K562 (cell line): Measurements from ENCODE around the gene TREX2. TPM values are rescaled to one million over a fixed set of nuclear protein-coding genes. Genes with fewer than 3 reads are reported as not detected.
A peak's percentile ranks its signal among the peaks of the same experiment; 100 is the strongest.

Experiments
- ATAC-seq: fragments of 200-7000 bp; cut with Tn5 transposase; 3 replicates; pipeline ENCODE4 v1.9.1; 2020; ENCODE audit warnings: moderate library complexity
- BruUV-seq: library from RNA; stranded (reverse); fragments of 400-500 nt; replicated peaks from 2 replicates; lab custom pipeline; 2021; lab: Mats Ljungman, UMichigan
- CTCF ChIA-PET: fragments of 300-600 bp; formaldehyde crosslinking; extraction: SDS; loops from one replicate; lab custom pipeline; 2021; ENCODE audit warnings: low intra/inter-chr PET ratio; lab: Yijun Ruan, JAX
- POLR2A ChIA-PET: fragments of 300-600, 350-650 bp; sonication (Branson Sonifier 250); formaldehyde crosslinking; extraction: SDS; loops from one replicate; lab custom pipeline; 2021; ENCODE audit warnings: antibody characterized with exemption, inconsistent platforms; lab: Yijun Ruan, JAX
- DNase-seq, 4 experiments: peaks; one replicate each; pipeline versions ENCODE4 v3.0.0 to v3.0.0-alpha.2; 2011 to 2018; ENCODE audit warnings: low spot score in 3 of 4, mixed read lengths in 3 of 4; ENCODE audit errors: extremely low read depth in 1 of 4
- FAIRE-seq: peaks from 2 replicates; lab custom pipeline; 2011; peaks lifted over from hg19 to GRCh38; lab: Jason Lieb, UNC
- H2AFZ ChIP-seq: 2 replicates; pipeline ENCODE4 v1.6.0; 2011; ENCODE audit warnings: low read depth, low read length, control low read depth, inconsistent platforms
- H3K27ac ChIP-seq: fragments of 200-600 bp; 3 replicates; pipeline ENCODE4 v1.8.0; 2011; ENCODE audit warnings: low read depth, mild to moderate bottlenecking, control low read depth, inconsistent platforms, low read length, moderate library complexity, mixed read lengths; ENCODE audit errors: extremely low read depth
- H3K27me3 ChIP-seq, 2 experiments: fragments of 300-600 bp in 1 of 2; 2 replicates in 1 of 2; 3 replicates in 1 of 2; pipeline versions ENCODE4 v1.6.0 to v1.8.0; 2011; ENCODE audit warnings: inconsistent platforms in 2 of 2, low read length in 2 of 2, mild to moderate bottlenecking in 1 of 2, mixed read lengths in 1 of 2, moderate library complexity in 1 of 2; ENCODE audit not compliant: control insufficient read depth in 2 of 2, insufficient read depth in 2 of 2
- H3K36me3 ChIP-seq: fragments of 300-600 bp; 3 replicates; pipeline ENCODE4 v1.8.0; 2011; ENCODE audit warnings: mild to moderate bottlenecking, low read length, inconsistent platforms; ENCODE audit not compliant: control insufficient read depth, insufficient read depth
- H3K4me1 ChIP-seq, 2 experiments: fragments of 200-600 bp in 1 of 2; replicated peaks in 1 of 2; 2 replicates in 1 of 2; 3 replicates in 1 of 2; pipeline versions ENCODE4 v1.5.1 to v1.8.0; 2011; ENCODE audit warnings: inconsistent platforms in 2 of 2, low read length in 2 of 2, mild to moderate bottlenecking in 1 of 2, mixed read lengths in 1 of 2, moderate library complexity in 1 of 2; ENCODE audit not compliant: control insufficient read depth in 2 of 2, insufficient read depth in 2 of 2
- H3K4me2 ChIP-seq: 2 replicates; pipeline ENCODE4 v1.6.1; 2011; ENCODE audit warnings: low read length, control low read depth, inconsistent platforms, mixed read lengths; ENCODE audit not compliant: insufficient read depth
- H3K4me3 ChIP-seq: fragments of 200-600 bp; sonication (generic), shearing (Covaris generic); 2 replicates; pipeline ENCODE4 v1.5.1; 2016; ENCODE audit warnings: control low read depth, inconsistent platforms
- H3K79me2 ChIP-seq: fragments of 200-600 bp; 3 replicates; pipeline ENCODE4 v1.8.0; 2011; ENCODE audit warnings: low read length, inconsistent platforms; ENCODE audit not compliant: control insufficient read depth, insufficient read depth
- H3K9ac ChIP-seq, 2 experiments: 2 replicates each; pipeline versions ENCODE4 v1.6.0 to v1.6.1; 2011; ENCODE audit warnings: low read depth in 2 of 2, low read length in 2 of 2, control low read depth in 1 of 2, inconsistent platforms in 1 of 2, mild to moderate bottlenecking in 1 of 2, mixed read lengths in 1 of 2; ENCODE audit not compliant: insufficient read depth in 1 of 2
- H3K9me1 ChIP-seq: one replicate; pipeline ENCODE4 v1.6.0; 2011; ENCODE audit warnings: inconsistent platforms, mild to moderate bottlenecking, low read length, moderate library complexity; ENCODE audit not compliant: control insufficient read depth, insufficient read depth
- H3K9me3 ChIP-seq: replicated peaks from 2 replicates; pipeline ENCODE4 v1.5.1; 2011; ENCODE audit warnings: low read depth, low read length, inconsistent platforms; ENCODE audit not compliant: control insufficient read depth, insufficient read depth
- H4K20me1 ChIP-seq: replicated peaks from 2 replicates; pipeline ENCODE4 v1.6.1; 2011; ENCODE audit warnings: low read length, inconsistent platforms, mixed read lengths; ENCODE audit not compliant: control insufficient read depth, insufficient read depth
- BHLHE40 ChIP-seq: IDR thresholded peaks from 2 replicates; pipeline ENCODE4 v1.6.1; 2011; ENCODE audit warnings: low read length, improper control_type of control experiment
- FOS ChIP-seq: IDR thresholded peaks from 3 replicates; pipeline ENCODE4 v1.6.1; 2011; ENCODE audit not compliant: insufficient read length; ENCODE audit errors: extremely low read depth
- FUS ChIP-seq: fragments of 200-400 bp; formaldehyde crosslinking; optimal IDR thresholded peaks from 2 replicates; pipeline ENCODE3; 2017; ENCODE audit warnings: low read depth, low read length
- GABPB1 ChIP-seq: sonication (generic); formaldehyde crosslinking; IDR thresholded peaks from 2 replicates; pipeline ENCODE4 v1.8.0; 2022; ENCODE audit warnings: mild to moderate bottlenecking, missing genetic modification reagents
- MXI1 ChIP-seq: IDR thresholded peaks from 2 replicates; pipeline ENCODE4 v1.6.1; 2011; ENCODE audit warnings: low read depth, mild to moderate bottlenecking, improper control_type of control experiment, low read length
- RAD21 ChIP-seq, 2 experiments: fragments of 250-450 bp in 1 of 2; fragments of 450-650 bp in 1 of 2; sonication (Bioruptor Pico) in 1 of 2; formaldehyde crosslinking in 1 of 2; IDR thresholded peaks in 1 of 2; conservative IDR thresholded peaks in 1 of 2; 2 replicates each; pipeline versions ENCODE4 v1.4.0 to v1.8.0; 2020 to 2022; ENCODE audit warnings: mild to moderate bottlenecking in 2 of 2, moderate library complexity in 1 of 2
- SMC3 ChIP-seq: conservative IDR thresholded peaks from 2 replicates; pipeline ENCODE4 v1.6.1; 2011; ENCODE audit warnings: low read depth, low read length, improper control_type of control experiment; ENCODE audit not compliant: insufficient read depth
- WGBS: fragments of 100-300 bp; shearing (Covaris generic); methylation state at CpG from one replicate; pipeline ENCODE4 v1.1.6; 2016; ENCODE audit warnings: low coverage, mixed read lengths; ENCODE audit not compliant: insufficient coverage; ENCODE audit errors: missing lambda C conversion rate; 5-methylcytosine and 5-hydroxymethylcytosine counted together
- in situ Hi-C: fragments of 300-500 bp; cut with MboI; formaldehyde crosslinking; loops from 4 replicates; pipeline ENCODE4 v1.15.0; 2018; ENCODE audit warnings: inconsistent platforms, mixed read lengths
- intact Hi-C: fragments of 100-400 bp; cut with micrococcal nuclease; formaldehyde crosslinking; loops from 2 replicates; pipeline ENCODE4 v1.14.2; 2022
- polyA plus RNA-seq, 8 experiments: library from polyadenylated mRNA; depleted of rRNA in 4 of 8; stranded (reverse) in 5 of 8; unstranded in 3 of 8; fragments of >200 nt; fragmentation: Nextera tagmentation in 2 of 8; fragmentation: Illumina TruSeq in 1 of 8; extraction: Ambion mirVana in 2 of 8; extraction: Trizol in 1 of 8; gene quantifications; 2 replicates each; pipeline versions ENCODE4 v1.2.1 to v1.2.3, GENCODE V29; 2011 to 2014; ENCODE audit warnings: inconsistent platforms in 1 of 8, missing spikeins in 1 of 8
- total RNA-seq, 7 experiments: library from RNA; depleted of rRNA in 6 of 7; stranded (reverse); fragments of >200 nt in 6 of 7; fragmentation: Illumina TruSeq in 2 of 7; extraction: Trizol in 2 of 7; gene quantifications; 2 replicates each; pipeline versions ENCODE4 v1.2.1 to v1.2.3, GENCODE V29; 2011 to 2021; ENCODE audit warnings: low replicate concordance in 1 of 7
- TF ChIP-seq, protein P1 (sequence below), 3 experiments: IDR thresholded peaks in 2 of 3; conservative IDR thresholded peaks in 1 of 3; 2 replicates each; pipeline ENCODE4 v1.5.1; 2011 to 2012; ENCODE audit warnings: low read length in 3 of 3, mild to moderate bottlenecking in 3 of 3, control low read depth in 2 of 3, improper control_type of control experiment in 1 of 3, inconsistent platforms in 1 of 3, low read depth in 1 of 3, mixed read lengths in 1 of 3, moderate library complexity in 1 of 3; ENCODE audit not compliant: insufficient read depth in 2 of 3
- TF ChIP-seq, protein P2 (sequence below), 2 experiments: fragments of 450-650 bp; formaldehyde crosslinking in 1 of 2; IDR thresholded peaks; 2 replicates each; pipeline versions ENCODE4 v1.4.0 to v1.6.1; 2014 to 2020; ENCODE audit warnings: mild to moderate bottlenecking in 2 of 2, borderline replicate concordance in 1 of 2, low read depth in 1 of 2

TREX2 gene
- total and polyA plus RNA-seq, 9 of the 15 experiments (the other 6 are each of a cell fraction or from before 2014, with no cell fraction given), result 0.07 to 1.5 (median 0.33) TPM; not detected in 2

- FAIRE-seq, result peak; percentile 61
- no peak overlapping the region for H2AFZ ChIP-seq
- no peak overlapping the region for H3K4me2 ChIP-seq
- H4K20me1 ChIP-seq, result no peaks in the 10 kb centered on the region
- peak; percentile 54 to 78 for TF ChIP-seq RAD21 (CRISPR knock-in tag; conservative IDR thresholded peaks at IDR 0.05 in 1 of 2, IDR thresholded peaks at IDR 0.05 in 1 of 2)
- TF ChIP-seq GABPB1 (CRISPR knock-in tag), result no peak
- peak; percentile 33; the same call in 1 of the 2 replicates for TF ChIP-seq SMC3
- TF ChIP-seq, protein P1, sequence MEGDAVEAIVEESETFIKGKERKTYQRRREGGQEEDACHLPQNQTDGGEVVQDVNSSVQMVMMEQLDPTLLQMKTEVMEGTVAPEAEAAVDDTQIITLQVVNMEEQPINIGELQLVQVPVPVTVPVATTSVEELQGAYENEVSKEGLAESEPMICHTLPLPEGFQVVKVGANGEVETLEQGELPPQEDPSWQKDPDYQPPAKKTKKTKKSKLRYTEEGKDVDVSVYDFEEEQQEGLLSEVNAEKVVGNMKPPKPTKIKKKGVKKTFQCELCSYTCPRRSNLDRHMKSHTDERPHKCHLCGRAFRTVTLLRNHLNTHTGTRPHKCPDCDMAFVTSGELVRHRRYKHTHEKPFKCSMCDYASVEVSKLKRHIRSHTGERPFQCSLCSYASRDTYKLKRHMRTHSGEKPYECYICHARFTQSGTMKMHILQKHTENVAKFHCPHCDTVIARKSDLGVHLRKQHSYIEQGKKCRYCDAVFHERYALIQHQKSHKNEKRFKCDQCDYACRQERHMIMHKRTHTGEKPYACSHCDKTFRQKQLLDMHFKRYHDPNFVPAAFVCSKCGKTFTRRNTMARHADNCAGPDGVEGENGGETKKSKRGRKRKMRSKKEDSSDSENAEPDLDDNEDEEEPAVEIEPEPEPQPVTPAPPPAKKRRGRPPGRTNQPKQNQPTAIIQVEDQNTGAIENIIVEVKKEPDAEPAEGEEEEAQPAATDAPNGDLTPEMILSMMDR (IDR thresholded peaks at IDR 0.05 in 2 of 3, conservative IDR thresholded peaks at IDR 0.05 in 1 of 3; ENCODE audit: insufficient read depth in 2 of 3, low read depth in 1 of 3, low read length in 3 of 3), result peak; percentile 49 to 58 (median 49)
- no peak for TF ChIP-seq FOS
- TF ChIP-seq BHLHE40, result peak; percentile 64
- TF ChIP-seq, protein P2, sequence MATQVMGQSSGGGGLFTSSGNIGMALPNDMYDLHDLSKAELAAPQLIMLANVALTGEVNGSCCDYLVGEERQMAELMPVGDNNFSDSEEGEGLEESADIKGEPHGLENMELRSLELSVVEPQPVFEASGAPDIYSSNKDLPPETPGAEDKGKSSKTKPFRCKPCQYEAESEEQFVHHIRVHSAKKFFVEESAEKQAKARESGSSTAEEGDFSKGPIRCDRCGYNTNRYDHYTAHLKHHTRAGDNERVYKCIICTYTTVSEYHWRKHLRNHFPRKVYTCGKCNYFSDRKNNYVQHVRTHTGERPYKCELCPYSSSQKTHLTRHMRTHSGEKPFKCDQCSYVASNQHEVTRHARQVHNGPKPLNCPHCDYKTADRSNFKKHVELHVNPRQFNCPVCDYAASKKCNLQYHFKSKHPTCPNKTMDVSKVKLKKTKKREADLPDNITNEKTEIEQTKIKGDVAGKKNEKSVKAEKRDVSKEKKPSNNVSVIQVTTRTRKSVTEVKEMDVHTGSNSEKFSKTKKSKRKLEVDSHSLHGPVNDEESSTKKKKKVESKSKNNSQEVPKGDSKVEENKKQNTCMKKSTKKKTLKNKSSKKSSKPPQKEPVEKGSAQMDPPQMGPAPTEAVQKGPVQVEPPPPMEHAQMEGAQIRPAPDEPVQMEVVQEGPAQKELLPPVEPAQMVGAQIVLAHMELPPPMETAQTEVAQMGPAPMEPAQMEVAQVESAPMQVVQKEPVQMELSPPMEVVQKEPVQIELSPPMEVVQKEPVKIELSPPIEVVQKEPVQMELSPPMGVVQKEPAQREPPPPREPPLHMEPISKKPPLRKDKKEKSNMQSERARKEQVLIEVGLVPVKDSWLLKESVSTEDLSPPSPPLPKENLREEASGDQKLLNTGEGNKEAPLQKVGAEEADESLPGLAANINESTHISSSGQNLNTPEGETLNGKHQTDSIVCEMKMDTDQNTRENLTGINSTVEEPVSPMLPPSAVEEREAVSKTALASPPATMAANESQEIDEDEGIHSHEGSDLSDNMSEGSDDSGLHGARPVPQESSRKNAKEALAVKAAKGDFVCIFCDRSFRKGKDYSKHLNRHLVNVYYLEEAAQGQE (IDR thresholded peaks at IDR 0.05; ENCODE audit: borderline replicate concordance), result peak; percentile 65
- TF ChIP-seq, protein P2 (CRISPR knock-in tag; IDR thresholded peaks at IDR 0.05; ENCODE audit: low read depth), result no peak
- TF ChIP-seq MXI1, result no peak
- no peak for TF ChIP-seq FUS
- peak; percentile 78 for ATAC-seq
- peaks cover 7 to 20% of the 10 kb centered on the region in 2 experiments; a peak in 4 of 5 replicates for H3K27me3 ChIP-seq
- H3K9me1 ChIP-seq, result no peaks in the 10 kb centered on the region
- BruUV-seq, result no TSS peak
- intact Hi-C loops (loop anchor here (5.0 to 10.0 kb wide), 2 partner anchors 36 to 404 kb away; partner anchors contain the start of gene PNMA6E), in situ Hi-C loops (no loop called here)
- no peak overlapping the region for H3K4me3 ChIP-seq
- no peak overlapping the region for H3K9ac ChIP-seq
- H3K4me1 ChIP-seq, result peaks cover 0 to 6% of the 10 kb centered on the region in 2 experiments; a peak in 2 of 5 replicates
- no peaks in the 10 kb centered on the region for H3K36me3 ChIP-seq
- H3K9me3 ChIP-seq, result no peaks in the 10 kb centered on the region
- ChIA-PET POLR2A (interaction anchor here (0.8 kb wide), 1 partner anchor 31 kb away, joined by 3 read pairs; no protein-coding TSS in a partner anchor), CTCF (interaction anchor here (0.6 to 1.6 kb wide), 3 partner anchors 39 to 406 kb away, joined by 3 to 10 read pairs (median 7); no protein-coding TSS in a partner anchor)
- peak in 1 of 4 experiments; percentile 52 for DNase-seq
- no peaks in the 10 kb centered on the region for H3K79me2 ChIP-seq
- H3K27ac ChIP-seq, result no peak overlapping the region
- 2% methylated on average over 7 of the region's 8 CpGs for WGBS
Observed at GRCh38 chrX:153438532-153438931, 7.3 kb downstream of the TREX2 start.
